ENCODE measurements around the gene FAM13B.
"Not testable (repeated sequence)": the region's sequence is repeated elsewhere in the genome, so short reads cannot be mapped to it uniquely, and the experiment has no call there.

FAM13B gene

DNA sequence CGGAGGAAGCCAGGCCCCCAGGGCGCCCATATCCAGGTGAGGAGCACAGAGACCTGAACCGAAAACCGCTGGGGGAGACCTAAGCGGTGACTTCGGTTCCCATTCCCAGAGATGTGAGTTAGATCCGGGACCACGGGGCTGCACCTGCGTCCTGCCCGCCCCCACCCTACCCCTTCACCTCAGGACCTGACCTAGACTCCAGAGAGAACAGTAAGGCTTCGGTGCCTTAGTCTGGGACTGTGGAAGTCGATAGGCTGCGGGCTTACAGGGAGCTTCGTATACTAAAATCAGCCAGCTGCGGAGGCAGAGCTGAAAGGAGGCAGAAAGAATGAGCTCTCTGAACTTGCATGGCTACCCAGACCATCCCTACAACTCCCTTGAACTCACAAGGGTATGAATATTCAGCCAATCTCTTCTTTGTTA is 518 bp upstream of the FAM13B start:
- peak overlapping the region; percentile 96 to 98 for H3K9ac ChIP-seq (ENCODE audit: low read length in 2 of 2)
- peak overlapping the region; percentile 80 to 98 for H3K4me3 ChIP-seq (ENCODE audit: low read length in 2 of 2)
- peak overlapping the region; percentile 98 for H3K27ac ChIP-seq (ENCODE audit: low read length)
- peaks cover 26% of the 10 kb centered on the region for H3K4me1 ChIP-seq (ENCODE audit: control insufficient read depth, insufficient read depth, low read length)
- H3K27me3 ChIP-seq (ENCODE audit: control insufficient read depth in 1 of 2, insufficient read depth in 2 of 2, low read length in 2 of 2): no peaks in the 10 kb centered on the region
- no peaks in the 10 kb centered on the region for H3K9me3 ChIP-seq (ENCODE audit: control insufficient read depth in 2 of 2, low read length in 2 of 2)
- H3K36me3 ChIP-seq (ENCODE audit: control insufficient read depth in 2 of 2, insufficient read depth in 2 of 2, low read length in 2 of 2): no peaks in the 10 kb centered on the region

DNA sequence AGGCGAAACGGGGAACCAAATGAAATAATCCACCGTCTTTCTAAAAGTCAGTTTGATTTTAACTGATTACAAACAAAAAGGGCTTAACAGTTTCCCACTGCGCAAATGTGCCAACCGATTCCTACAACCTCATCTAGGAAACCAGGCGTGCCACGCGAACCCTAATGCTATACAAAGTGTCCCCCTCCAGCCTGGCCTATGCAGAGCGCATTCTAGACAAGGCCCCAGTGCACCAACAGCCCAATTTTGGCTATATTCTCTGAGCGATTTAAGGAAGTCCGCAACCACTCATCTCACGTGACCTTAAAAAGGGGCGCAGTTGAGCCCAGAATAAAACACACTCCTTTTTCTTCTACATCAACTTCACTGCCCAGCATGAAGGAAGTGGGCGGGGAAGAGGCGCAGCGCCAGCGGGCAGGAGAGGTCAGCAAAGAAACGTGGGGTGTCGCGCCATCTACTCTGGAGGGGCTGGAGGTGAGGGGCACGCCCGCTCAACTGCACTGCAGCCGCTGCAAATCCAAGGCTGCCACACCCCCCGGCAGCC is 779 bp downstream of the FAM13B start:
- H3K36me3 ChIP-seq (ENCODE audit: control insufficient read depth in 2 of 2, insufficient read depth in 2 of 2, low read length in 2 of 2): no peaks in the 10 kb centered on the region
- H3K9ac ChIP-seq (ENCODE audit: low read length in 2 of 2): peak overlapping the region; percentile 90 to 98
- H3K4me1 ChIP-seq (ENCODE audit: control insufficient read depth, insufficient read depth, low read length): peaks cover 26% of the 10 kb centered on the region
- H3K9me3 ChIP-seq (ENCODE audit: control insufficient read depth in 2 of 2, low read length in 2 of 2): no peaks in the 10 kb centered on the region
- H3K4me3 ChIP-seq (ENCODE audit: low read length in 2 of 2): peak overlapping the region; percentile 80 to 98
- H3K27me3 ChIP-seq (ENCODE audit: control insufficient read depth in 1 of 2, insufficient read depth in 2 of 2, low read length in 2 of 2): no peaks in the 10 kb centered on the region
- peak overlapping the region; percentile 98 for H3K27ac ChIP-seq (ENCODE audit: low read length)

DNA sequence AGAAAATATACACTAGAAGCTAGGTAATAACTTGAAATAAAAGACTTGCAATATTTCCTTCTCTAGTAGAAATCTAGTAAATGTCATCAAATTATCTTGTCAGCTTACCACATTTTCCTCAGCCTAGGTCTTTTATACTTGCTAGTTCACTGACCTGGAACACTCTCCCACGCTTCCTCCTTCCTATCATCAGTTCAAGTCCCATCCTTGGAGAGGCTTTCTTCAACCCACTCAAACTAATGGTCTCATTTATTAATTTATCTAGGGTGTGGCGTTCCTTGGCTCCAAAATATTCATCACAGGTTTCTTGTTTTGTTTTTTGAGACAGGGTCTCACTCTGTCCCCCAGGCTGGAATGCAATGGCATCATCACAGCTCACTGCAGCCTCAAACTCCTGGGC is 2.9 kb downstream of the FAM13B start:
- Histone ChIP-seq H3K4me1 (ENCODE audit: control insufficient read depth, insufficient read depth, low read length) (peaks cover 24% of the 10 kb centered on the region), H3K27ac (ENCODE audit: low read length) (no peak overlapping the region), H3K36me3 (ENCODE audit: control insufficient read depth in 2 of 2, insufficient read depth in 2 of 2, low read length in 2 of 2) (no peaks in the 10 kb centered on the region), H3K27me3 (ENCODE audit: control insufficient read depth in 1 of 2, insufficient read depth in 2 of 2, low read length in 2 of 2) (no peaks in the 10 kb centered on the region), H3K9ac (ENCODE audit: low read length in 2 of 2) (no peak overlapping the region), H3K9me3 (ENCODE audit: control insufficient read depth in 2 of 2, low read length in 2 of 2) (no peaks in the 10 kb centered on the region), H3K4me3 (ENCODE audit: low read length in 2 of 2) (peak overlapping the region in 1 of 2 donors; percentile 15)

DNA sequence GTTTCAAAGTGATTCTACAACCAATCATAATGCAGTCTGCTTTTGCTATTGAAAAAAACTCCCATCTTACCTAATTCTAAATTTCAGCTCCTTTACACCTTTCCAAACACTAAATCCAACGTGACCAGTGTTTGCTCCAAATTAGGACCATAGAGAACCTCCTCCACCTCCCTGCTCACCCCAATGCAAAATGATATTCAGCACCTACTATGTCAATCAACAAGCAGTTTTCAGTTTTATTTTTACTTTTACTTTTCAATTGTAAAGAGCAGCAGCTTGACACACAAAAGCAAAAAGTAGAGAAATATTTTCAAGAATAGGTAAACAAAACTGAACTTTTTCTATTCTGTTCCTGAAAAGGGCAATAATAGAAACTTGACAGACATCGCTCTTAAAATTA is 3.4 kb downstream of the FAM13B start:
- Histone ChIP-seq H3K27ac (ENCODE audit: low read length) (no peak overlapping the region), H3K4me1 (ENCODE audit: control insufficient read depth, insufficient read depth, low read length) (peaks cover 24% of the 10 kb centered on the region), H3K9me3 (ENCODE audit: control insufficient read depth in 2 of 2, low read length in 2 of 2) (no peaks in the 10 kb centered on the region), H3K27me3 (ENCODE audit: control insufficient read depth in 1 of 2, insufficient read depth in 2 of 2, low read length in 2 of 2) (no peaks in the 10 kb centered on the region), H3K9ac (ENCODE audit: low read length in 2 of 2) (no peak overlapping the region), H3K36me3 (ENCODE audit: control insufficient read depth in 2 of 2, insufficient read depth in 2 of 2, low read length in 2 of 2) (no peaks in the 10 kb centered on the region), H3K4me3 (ENCODE audit: low read length in 2 of 2) (peak overlapping the region in 1 of 2 donors; percentile 15)

DNA sequence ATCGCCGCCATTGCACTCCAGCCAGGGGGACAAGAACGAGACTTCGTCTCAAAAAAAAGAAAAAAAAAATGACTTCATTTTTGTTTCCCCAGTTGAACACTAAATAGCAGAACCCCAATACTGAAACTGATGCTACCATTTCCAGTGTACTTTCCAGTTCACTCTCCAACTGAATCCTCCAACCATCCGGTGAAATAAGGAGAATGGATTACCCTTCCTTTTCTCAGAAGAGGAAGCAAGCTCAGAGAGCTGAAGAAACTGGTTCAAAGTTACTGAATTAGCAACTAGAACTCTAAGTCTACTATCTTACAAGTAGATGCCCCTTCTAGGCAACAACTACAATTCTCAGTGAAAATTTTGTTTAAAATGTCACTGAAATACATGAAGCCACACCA is 3.9 kb downstream of the FAM13B start:
- Histone ChIP-seq H3K27ac (ENCODE audit: low read length) (no peak overlapping the region), H3K36me3 (ENCODE audit: control insufficient read depth in 2 of 2, insufficient read depth in 2 of 2, low read length in 2 of 2) (no peaks in the 10 kb centered on the region), H3K4me1 (ENCODE audit: control insufficient read depth, insufficient read depth, low read length) (peaks cover 24% of the 10 kb centered on the region), H3K9me3 (ENCODE audit: control insufficient read depth in 2 of 2, low read length in 2 of 2) (no peaks in the 10 kb centered on the region), H3K4me3 (ENCODE audit: low read length in 2 of 2) (no peak overlapping the region), H3K27me3 (ENCODE audit: control insufficient read depth in 1 of 2, insufficient read depth in 2 of 2, low read length in 2 of 2) (no peaks in the 10 kb centered on the region), H3K9ac (ENCODE audit: low read length in 2 of 2) (no peak overlapping the region)

DNA sequence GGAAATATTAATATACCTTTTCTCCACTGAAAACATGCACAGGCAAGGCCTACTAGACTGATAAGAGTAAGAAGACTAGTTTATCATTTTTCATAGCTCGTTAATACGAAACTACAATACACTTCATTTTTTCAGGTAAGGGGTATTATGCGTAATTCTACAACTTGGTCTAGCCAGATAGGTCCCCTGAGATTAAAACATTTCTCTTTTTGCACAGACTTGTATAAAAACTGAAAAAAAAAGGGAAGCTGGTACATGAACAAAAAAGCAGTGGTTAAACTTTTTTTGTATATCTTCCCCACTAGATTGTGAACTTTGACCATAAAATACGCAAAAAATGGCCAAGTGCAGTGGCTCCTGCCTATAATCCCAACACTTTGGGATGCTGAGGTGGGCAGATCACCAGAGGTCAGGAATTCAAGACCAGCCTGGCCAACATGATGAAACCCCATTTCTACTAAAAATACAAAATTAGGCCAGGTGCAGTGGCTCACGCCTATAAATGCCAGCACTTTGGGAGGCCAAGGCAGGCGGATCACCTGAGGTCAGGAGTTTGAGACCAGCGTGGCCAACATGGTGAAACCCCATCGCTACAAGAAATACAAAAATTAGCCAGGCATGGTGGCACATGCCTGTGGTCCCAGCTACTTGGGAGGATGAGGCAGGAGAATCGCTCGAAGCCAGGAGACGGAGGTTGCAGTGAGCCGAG is 4.5 kb downstream of the FAM13B start:
- peaks cover 20% of the 10 kb centered on the region for H3K4me1 ChIP-seq (ENCODE audit: control insufficient read depth, insufficient read depth, low read length)
- not testable (repeated sequence) for H3K4me3 ChIP-seq (ENCODE audit: low read length in 2 of 2); H3K9me3 ChIP-seq (ENCODE audit: control insufficient read depth in 2 of 2, low read length in 2 of 2); H3K36me3 ChIP-seq (ENCODE audit: control insufficient read depth in 2 of 2, insufficient read depth in 2 of 2, low read length in 2 of 2); H3K27ac ChIP-seq (ENCODE audit: low read length); H3K27me3 ChIP-seq (ENCODE audit: control insufficient read depth in 1 of 2, insufficient read depth in 2 of 2, low read length in 2 of 2); H3K9ac ChIP-seq (ENCODE audit: low read length in 2 of 2)

DNA sequence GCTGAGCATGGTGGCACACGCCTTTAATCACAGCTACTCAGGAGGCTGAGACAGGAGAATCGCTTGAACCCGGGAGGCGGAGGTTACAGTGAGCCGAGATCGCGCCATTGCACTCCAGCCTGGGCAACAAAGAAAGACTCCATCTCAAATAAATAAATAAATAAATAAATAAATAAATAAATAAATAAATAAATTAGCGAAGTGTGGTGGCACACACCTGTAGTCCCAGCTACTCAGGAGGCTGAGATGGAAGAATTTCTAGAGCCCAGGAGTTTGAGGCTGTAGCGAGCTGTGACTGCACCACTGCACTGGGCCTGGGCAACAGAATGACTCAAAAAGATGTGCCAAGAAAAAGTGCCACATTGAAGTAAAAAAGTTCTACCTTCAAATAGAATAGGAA is 6.1 kb downstream of the FAM13B start:
- H3K27ac ChIP-seq (ENCODE audit: low read length); H3K36me3 ChIP-seq (ENCODE audit: control insufficient read depth in 2 of 2, insufficient read depth in 2 of 2, low read length in 2 of 2); H3K9ac ChIP-seq (ENCODE audit: low read length in 2 of 2); H3K4me3 ChIP-seq (ENCODE audit: low read length in 2 of 2); H3K9me3 ChIP-seq (ENCODE audit: control insufficient read depth in 2 of 2, low read length in 2 of 2); H3K27me3 ChIP-seq (ENCODE audit: control insufficient read depth in 1 of 2, insufficient read depth in 2 of 2, low read length in 2 of 2): not testable (repeated sequence)
- peaks cover 18% of the 10 kb centered on the region for H3K4me1 ChIP-seq (ENCODE audit: control insufficient read depth, insufficient read depth, low read length)

DNA sequence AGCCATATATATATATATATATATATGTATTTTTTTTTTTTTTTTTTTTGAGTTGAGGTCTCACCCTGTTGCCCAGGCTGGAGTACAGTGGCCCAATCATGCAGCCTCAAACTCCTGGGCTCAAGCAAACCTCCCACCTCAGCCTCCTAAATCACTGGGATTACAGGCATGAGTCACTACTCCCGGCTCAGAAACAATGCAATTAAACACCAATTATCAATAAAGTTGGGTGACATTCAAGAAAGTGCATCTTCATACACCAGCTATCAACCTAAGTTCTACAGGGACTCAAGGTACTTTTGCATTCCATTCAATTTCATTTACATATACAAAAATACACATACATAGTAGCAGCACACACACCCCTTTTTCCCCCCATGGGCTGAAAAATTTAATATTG is 7.6 kb downstream of the FAM13B start:
- Histone ChIP-seq H3K27me3 (ENCODE audit: control insufficient read depth in 1 of 2, insufficient read depth in 2 of 2, low read length in 2 of 2) (no peaks in the 10 kb centered on the region), H3K27ac (ENCODE audit: low read length) (no peak overlapping the region), H3K9me3 (ENCODE audit: control insufficient read depth in 2 of 2, low read length in 2 of 2) (no peaks in the 10 kb centered on the region), H3K4me3 (ENCODE audit: low read length in 2 of 2) (no peak overlapping the region), H3K4me1 (ENCODE audit: control insufficient read depth, insufficient read depth, low read length) (peaks cover 9% of the 10 kb centered on the region), H3K36me3 (ENCODE audit: control insufficient read depth in 2 of 2, insufficient read depth in 2 of 2, low read length in 2 of 2) (peaks cover 0 to 2% of the 10 kb centered on the region in 2 donors), H3K9ac (ENCODE audit: low read length in 2 of 2) (no peak overlapping the region)

DNA sequence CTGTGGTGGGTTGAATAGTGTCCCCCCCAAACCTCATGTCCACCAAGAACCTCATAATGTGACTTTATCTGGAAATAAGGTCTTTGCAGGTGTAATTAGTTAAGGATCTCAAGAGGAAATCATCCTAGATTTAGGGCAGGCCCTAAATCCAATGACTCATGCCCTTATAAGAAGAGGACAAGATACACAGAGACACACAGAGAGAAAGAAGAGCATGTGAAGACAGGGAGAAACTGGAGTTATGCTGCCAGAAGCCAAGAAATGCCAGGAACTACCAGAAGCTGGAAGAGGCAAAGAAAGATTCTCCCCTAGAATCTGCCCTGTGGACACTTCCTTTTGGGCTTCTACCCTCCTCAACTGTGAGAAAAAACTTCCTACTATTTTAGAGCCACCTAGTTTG is 8.8 kb downstream of the FAM13B start:
- Histone ChIP-seq H3K27me3 (ENCODE audit: control insufficient read depth in 1 of 2, insufficient read depth in 2 of 2, low read length in 2 of 2) (no peaks in the 10 kb centered on the region), H3K27ac (ENCODE audit: low read length) (no peak overlapping the region), H3K9me3 (ENCODE audit: control insufficient read depth in 2 of 2, low read length in 2 of 2) (no peaks in the 10 kb centered on the region), H3K4me1 (ENCODE audit: control insufficient read depth, insufficient read depth, low read length) (no peaks in the 10 kb centered on the region), H3K9ac (ENCODE audit: low read length in 2 of 2) (peak overlapping the region in 1 of 2 donors; percentile 34), H3K36me3 (ENCODE audit: control insufficient read depth in 2 of 2, insufficient read depth in 2 of 2, low read length in 2 of 2) (peaks cover 2% of the 10 kb centered on the region in 2 donors), H3K4me3 (ENCODE audit: low read length in 2 of 2) (no peak overlapping the region)

DNA sequence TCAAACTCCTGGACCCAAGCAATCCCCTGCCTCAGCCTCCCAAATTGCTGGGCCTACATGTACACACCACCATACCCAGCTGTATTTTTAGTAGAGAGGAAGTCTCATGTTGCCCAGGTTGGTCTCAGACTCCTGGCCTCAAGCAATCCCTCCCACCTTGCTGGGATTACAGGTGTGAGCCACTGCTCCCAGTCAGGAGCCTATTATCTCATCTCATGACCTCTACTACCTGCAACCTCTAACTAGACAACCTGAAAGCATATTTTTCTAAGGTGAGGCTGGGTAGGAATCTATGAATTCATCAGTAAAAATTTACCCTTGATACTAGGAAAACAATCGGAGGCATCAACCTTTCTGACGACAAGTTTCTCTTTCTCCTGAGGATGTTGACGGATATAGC is 10.0 kb downstream of the FAM13B start:
- Histone ChIP-seq H3K4me1 (ENCODE audit: control insufficient read depth, insufficient read depth, low read length) (no peaks in the 10 kb centered on the region), H3K27me3 (ENCODE audit: control insufficient read depth in 1 of 2, insufficient read depth in 2 of 2, low read length in 2 of 2) (no peaks in the 10 kb centered on the region), H3K9me3 (ENCODE audit: control insufficient read depth in 2 of 2, low read length in 2 of 2) (no peaks in the 10 kb centered on the region), H3K9ac (ENCODE audit: low read length in 2 of 2) (no peak overlapping the region), H3K27ac (ENCODE audit: low read length) (no peak overlapping the region), H3K36me3 (ENCODE audit: control insufficient read depth in 2 of 2, insufficient read depth in 2 of 2, low read length in 2 of 2) (peaks cover 2 to 10% of the 10 kb centered on the region in 2 donors), H3K4me3 (ENCODE audit: low read length in 2 of 2) (no peak overlapping the region)

DNA sequence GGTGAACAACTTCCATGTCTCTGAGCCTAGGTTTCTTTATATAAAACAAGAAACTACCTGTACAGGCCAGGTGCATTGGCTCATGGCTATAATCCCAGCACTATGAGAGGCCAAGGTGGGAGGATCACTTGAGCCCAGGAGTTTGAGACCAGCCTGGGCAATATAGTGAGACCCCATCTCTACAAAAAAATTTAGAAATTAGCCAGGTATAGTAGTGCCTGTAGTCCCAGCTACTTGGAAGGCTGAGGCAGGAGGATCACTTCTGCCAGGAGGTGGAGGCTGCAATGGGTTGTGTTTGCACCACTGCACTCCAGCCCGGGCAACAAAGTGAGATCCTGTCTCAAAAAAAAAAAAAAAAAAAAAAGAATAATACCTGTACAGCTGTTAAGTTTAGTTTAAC is 11.1 kb downstream of the FAM13B start:
- no peaks in the 10 kb centered on the region for H3K4me1 ChIP-seq (ENCODE audit: control insufficient read depth, insufficient read depth, low read length)
- peaks cover 5 to 18% of the 10 kb centered on the region in 2 donors for H3K36me3 ChIP-seq (ENCODE audit: control insufficient read depth in 2 of 2, insufficient read depth in 2 of 2, low read length in 2 of 2)
- no peaks in the 10 kb centered on the region for H3K9me3 ChIP-seq (ENCODE audit: control insufficient read depth in 2 of 2, low read length in 2 of 2)
- H3K4me3 ChIP-seq (ENCODE audit: low read length in 2 of 2): no peak overlapping the region
- no peak overlapping the region for H3K27ac ChIP-seq (ENCODE audit: low read length)
- H3K27me3 ChIP-seq (ENCODE audit: control insufficient read depth in 1 of 2, insufficient read depth in 2 of 2, low read length in 2 of 2): no peaks in the 10 kb centered on the region
- H3K9ac ChIP-seq (ENCODE audit: low read length in 2 of 2): no peak overlapping the region
